Liver (tissue), 3 donors: ENCODE data around the gene SELENOM.

Experiments used
- ATF3 ChIP-seq: IDR thresholded peaks from 2 replicates; pipeline ENCODE4 v1.6.1; 2016; ENCODE audit warnings: antibody characterized with exemption
- CTCF ChIP-seq: fragments of 150-350 bp; IDR thresholded peaks from 2 replicates; pipeline ENCODE4 v1.5.1; 2017; ENCODE audit warnings: improper control_type of control experiment, low read depth, low read length; ENCODE audit not compliant: missing input control
- GABPA ChIP-seq, 2 donors: IDR thresholded peaks in 1 of 2; conservative IDR thresholded peaks in 1 of 2; 2 replicates each; pipeline ENCODE4 v1.6.1; 2016; ENCODE audit warnings: antibody characterized with exemption in 2 of 2, mild to moderate bottlenecking in 1 of 2, moderate library complexity in 1 of 2
- HNF4A ChIP-seq, 2 donors: conservative IDR thresholded peaks; 2 replicates each; pipeline ENCODE4 v1.6.1; 2016; ENCODE audit warnings: antibody characterized with exemption in 2 of 2, mild to moderate bottlenecking in 2 of 2
- JUND ChIP-seq, 2 donors: IDR thresholded peaks; 2 replicates each; pipeline ENCODE4 v1.6.1; 2016; ENCODE audit warnings: antibody characterized with exemption in 2 of 2
- MAX ChIP-seq: IDR thresholded peaks from 2 replicates; pipeline ENCODE4 v1.6.1; 2016; ENCODE audit warnings: antibody characterized with exemption
- RAD21 ChIP-seq, 2 donors: IDR thresholded peaks; 2 replicates each; pipeline ENCODE4 v1.6.1; 2016; ENCODE audit warnings: antibody characterized with exemption in 2 of 2, mild to moderate bottlenecking in 2 of 2
- REST ChIP-seq: IDR thresholded peaks from 2 replicates; pipeline ENCODE4 v1.6.1; 2016; ENCODE audit warnings: antibody characterized with exemption, mild to moderate bottlenecking
- SP1 ChIP-seq: IDR thresholded peaks from 2 replicates; pipeline ENCODE4 v1.6.1; 2018; ENCODE audit warnings: antibody characterized with exemption, mild to moderate bottlenecking
- TAF1 ChIP-seq: conservative IDR thresholded peaks from 2 replicates; pipeline ENCODE4 v1.6.1; 2016; ENCODE audit warnings: antibody characterized with exemption, mild to moderate bottlenecking
- YY1 ChIP-seq: IDR thresholded peaks from 2 replicates; pipeline ENCODE4 v1.6.1; 2016; ENCODE audit warnings: antibody characterized with exemption, mild to moderate bottlenecking
- ZBTB33 ChIP-seq: IDR thresholded peaks from 2 replicates; pipeline ENCODE4 v1.6.1; 2016; ENCODE audit warnings: antibody characterized with exemption
- donor health status: healthy.
- donor health status: healthy.

- TF ChIP-seq CTCF (no peak), RAD21 (IDR thresholded peaks at IDR 0.05) (no peak), ZBTB33 (no peak), REST (no peak), SP1 (no peak), ATF3 (no peak), HNF4A (conservative IDR thresholded peaks at IDR 0.05) (no peak), GABPA (IDR thresholded peaks at IDR 0.05 in 1 of 2, conservative IDR thresholded peaks at IDR 0.05 in 1 of 2) (no peak), MAX (no peak), YY1 (no peak), JUND (IDR thresholded peaks at IDR 0.05) (no peak), TAF1 (no peak)
Measured at GRCh38 chr22:31103111-31103510, 4.3 kb downstream of the SELENOM start.
